Hepatocyte (in vitro differentiated cells): ENCODE data around the gene SVIL.

Source experiments
- EZH2 ChIP-seq: fragments of 200-600 bp; sonication (generic); IDR thresholded peaks from 2 replicates; pipeline ENCODE4 v1.6.1; 2016; ENCODE audit warnings: antibody characterized with exemption, mild to moderate bottlenecking, borderline replicate concordance
- TF ChIP-seq, protein P1 (sequence below): fragments of 200-600 bp; sonication (generic); IDR thresholded peaks from 2 replicates; pipeline ENCODE4 v1.5.1; 2016; ENCODE audit warnings: antibody characterized with exemption, mild to moderate bottlenecking; ENCODE audit not compliant: poor library complexity

DNA sequence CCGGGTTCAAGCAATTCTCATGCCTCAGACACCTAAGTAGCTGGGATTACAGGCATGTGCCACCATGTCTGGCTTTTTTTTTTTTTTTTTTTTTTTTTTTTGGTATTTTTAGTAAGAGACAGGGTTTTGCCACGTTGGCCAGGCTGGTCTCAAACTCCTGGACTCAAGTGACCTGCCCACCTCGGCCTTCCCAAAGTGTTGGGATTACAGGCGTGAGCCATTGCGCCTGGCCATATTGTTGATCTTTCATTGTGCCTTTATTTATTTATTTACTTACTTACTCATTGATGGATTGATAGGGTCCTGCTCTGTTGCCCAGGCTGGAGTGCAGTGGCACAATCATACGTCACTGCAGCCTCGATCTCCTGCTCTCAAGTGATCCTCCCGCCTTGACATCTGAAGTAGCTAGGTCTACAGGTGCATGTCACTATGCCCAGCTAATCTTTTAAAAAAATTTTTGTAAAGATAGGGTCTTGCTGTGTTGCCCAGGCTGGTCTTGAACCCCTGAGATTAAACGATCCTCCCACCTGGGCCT, 30.4 kb downstream of the SVIL start:
- TF ChIP-seq EZH2 = no peak
- TF ChIP-seq, protein P1, sequence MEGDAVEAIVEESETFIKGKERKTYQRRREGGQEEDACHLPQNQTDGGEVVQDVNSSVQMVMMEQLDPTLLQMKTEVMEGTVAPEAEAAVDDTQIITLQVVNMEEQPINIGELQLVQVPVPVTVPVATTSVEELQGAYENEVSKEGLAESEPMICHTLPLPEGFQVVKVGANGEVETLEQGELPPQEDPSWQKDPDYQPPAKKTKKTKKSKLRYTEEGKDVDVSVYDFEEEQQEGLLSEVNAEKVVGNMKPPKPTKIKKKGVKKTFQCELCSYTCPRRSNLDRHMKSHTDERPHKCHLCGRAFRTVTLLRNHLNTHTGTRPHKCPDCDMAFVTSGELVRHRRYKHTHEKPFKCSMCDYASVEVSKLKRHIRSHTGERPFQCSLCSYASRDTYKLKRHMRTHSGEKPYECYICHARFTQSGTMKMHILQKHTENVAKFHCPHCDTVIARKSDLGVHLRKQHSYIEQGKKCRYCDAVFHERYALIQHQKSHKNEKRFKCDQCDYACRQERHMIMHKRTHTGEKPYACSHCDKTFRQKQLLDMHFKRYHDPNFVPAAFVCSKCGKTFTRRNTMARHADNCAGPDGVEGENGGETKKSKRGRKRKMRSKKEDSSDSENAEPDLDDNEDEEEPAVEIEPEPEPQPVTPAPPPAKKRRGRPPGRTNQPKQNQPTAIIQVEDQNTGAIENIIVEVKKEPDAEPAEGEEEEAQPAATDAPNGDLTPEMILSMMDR = no peak
